Breast epithelium (tissue), 3 donors: ENCODE measurements around the gene CFAP20DC.
"Not testable (repeated sequence)": the region's sequence is repeated elsewhere in the genome, so short reads cannot be mapped to it uniquely, and the experiment has no call there.

Experiments used
- POLR2A ChIP-seq: fragments of 450-650 bp; IDR thresholded peaks from one replicate; pipeline ENCODE4 v1.6.1; 2016; ENCODE audit warnings: antibody characterized with exemption, mild to moderate bottlenecking, moderate library complexity
- TF ChIP-seq, protein P1 (sequence below), 3 donors: fragments of 450-650 bp; IDR thresholded peaks; one replicate each; pipeline ENCODE4 v1.5.1; 2016 to 2017; ENCODE audit warnings: antibody characterized with exemption in 3 of 3, mild to moderate bottlenecking in 3 of 3, moderate library complexity in 3 of 3

DNA sequence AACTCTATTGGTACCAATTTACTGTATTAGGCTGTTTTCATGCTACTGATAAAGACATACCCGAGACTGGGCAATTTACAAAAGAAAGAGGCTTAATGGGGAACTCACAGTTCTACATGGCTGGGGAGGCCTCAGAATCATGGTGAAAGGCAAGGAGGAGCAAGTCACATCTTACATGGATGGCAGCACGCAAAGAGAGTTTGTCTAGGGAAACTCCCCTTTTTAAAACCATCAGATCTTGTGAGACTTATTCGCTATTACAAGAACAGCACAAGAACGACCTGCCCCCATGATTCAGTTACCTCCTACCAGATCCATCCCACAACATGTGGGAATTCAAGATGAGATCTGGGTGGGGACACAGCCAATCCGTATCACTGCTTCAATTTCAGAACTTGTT is 154.1 kb downstream of the CFAP20DC start:
- TF ChIP-seq, protein P1, sequence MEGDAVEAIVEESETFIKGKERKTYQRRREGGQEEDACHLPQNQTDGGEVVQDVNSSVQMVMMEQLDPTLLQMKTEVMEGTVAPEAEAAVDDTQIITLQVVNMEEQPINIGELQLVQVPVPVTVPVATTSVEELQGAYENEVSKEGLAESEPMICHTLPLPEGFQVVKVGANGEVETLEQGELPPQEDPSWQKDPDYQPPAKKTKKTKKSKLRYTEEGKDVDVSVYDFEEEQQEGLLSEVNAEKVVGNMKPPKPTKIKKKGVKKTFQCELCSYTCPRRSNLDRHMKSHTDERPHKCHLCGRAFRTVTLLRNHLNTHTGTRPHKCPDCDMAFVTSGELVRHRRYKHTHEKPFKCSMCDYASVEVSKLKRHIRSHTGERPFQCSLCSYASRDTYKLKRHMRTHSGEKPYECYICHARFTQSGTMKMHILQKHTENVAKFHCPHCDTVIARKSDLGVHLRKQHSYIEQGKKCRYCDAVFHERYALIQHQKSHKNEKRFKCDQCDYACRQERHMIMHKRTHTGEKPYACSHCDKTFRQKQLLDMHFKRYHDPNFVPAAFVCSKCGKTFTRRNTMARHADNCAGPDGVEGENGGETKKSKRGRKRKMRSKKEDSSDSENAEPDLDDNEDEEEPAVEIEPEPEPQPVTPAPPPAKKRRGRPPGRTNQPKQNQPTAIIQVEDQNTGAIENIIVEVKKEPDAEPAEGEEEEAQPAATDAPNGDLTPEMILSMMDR (IDR thresholded peaks at IDR 0.05), result not testable (repeated sequence)
- TF ChIP-seq POLR2A, result not testable (repeated sequence)
